ENCODE data around the gene MARS2. TPM values are rescaled to one million over a fixed set of nuclear protein-coding genes. Genes with fewer than 3 reads are reported as not detected.
A peak's percentile ranks its signal among the peaks of the same experiment; 100 is the strongest.
"Not testable (repeated sequence)": the region's sequence is repeated elsewhere in the genome, so short reads cannot be mapped to it uniquely, and the experiment has no call there.

MARS2 gene
- total RNA-seq, 2 experiments from 2014 or later = 21.8 to 32.7 TPM

DNA sequence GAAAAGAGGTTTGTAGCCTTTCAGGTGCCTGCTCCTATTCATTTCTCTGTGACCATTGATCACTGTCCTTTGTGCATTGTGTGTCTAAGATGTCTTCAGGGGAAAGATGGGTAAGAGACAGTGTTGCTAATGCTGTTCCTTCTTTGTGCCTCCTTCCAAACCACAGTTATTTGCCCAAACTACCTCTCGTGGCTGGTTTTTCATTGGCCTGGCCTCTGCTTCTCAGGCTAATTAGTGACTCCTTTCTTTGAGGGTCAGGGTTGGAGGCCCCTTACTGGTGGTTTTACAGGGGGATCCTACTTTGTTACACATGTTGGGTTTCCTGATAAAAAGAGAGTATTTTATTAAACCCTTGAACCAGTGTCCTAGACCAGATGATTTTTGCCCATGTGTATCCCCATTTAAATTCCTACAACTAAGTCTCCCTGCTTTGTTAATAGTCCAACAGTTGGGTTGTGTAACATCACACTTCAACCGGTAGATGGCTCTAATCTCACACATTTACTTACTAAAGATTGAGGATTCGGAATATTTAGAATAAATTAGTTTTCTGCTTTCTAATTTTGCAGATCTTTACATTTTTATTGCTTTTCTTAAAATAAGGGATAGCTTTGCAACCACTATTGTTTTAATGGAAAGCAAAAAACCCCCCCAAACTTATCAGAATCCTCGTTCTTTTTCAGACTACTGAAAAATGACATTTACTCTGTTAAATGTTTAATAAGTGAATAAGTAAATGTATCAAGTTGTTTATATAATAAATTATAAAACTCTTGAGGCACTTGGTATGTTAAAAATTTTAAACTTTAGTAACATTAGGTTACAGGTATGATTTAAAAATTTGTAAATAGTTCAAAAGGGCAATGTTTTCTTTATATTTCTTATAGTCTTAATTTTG is 2.4 kb downstream of the MARS2 start:
- peaks cover 47% of the 10 kb centered on the region for H3K36me3 ChIP-seq (ENCODE audit: insufficient read depth, low read length)
- no peak overlapping the region for H2AFZ ChIP-seq (ENCODE audit: low read length)
- ChIA-PET POLR2A (interaction anchor here (0.5 to 0.7 kb wide), 2 partner anchors 1211 to 1426 kb away, joined by 3 to 4 read pairs; no protein-coding TSS in a partner anchor), CTCF (ENCODE audit: unreplicated experiment) (interaction anchor here (0.5 kb wide), 1 partner anchor 207 kb away, joined by 3 read pairs; the partner anchor contains the start of gene HSPE1)
- peak overlapping the region; percentile 90 for H3K4me3 ChIP-seq (ENCODE audit: low read depth, low read length, poor library complexity, severe bottlenecking)
- no peaks in the 10 kb centered on the region for H3K9me2 ChIP-seq (ENCODE audit: insufficient read depth, low read length)
- peaks cover 37% of the 10 kb centered on the region for H3K4me1 ChIP-seq (ENCODE audit: insufficient read depth, low read length, poor library complexity, severe bottlenecking)
- peak overlapping the region; percentile 94 for H3K4me2 ChIP-seq (ENCODE audit: low read length)
- peaks cover 33% of the 10 kb centered on the region for H4K20me1 ChIP-seq (ENCODE audit: insufficient read depth, low read length)
- no peak overlapping the region for H3K27ac ChIP-seq (ENCODE audit: low read depth, low read length, poor library complexity, severe bottlenecking)
- intact Hi-C loops (cut with micrococcal nuclease; ENCODE audit: unreplicated experiment) = loop anchor here (1.0 to 10.0 kb wide), 6 partner anchors 70 to 1063 kb away; partner anchors contain the start of genes COQ10B and HSPD1
- H3K79me2 ChIP-seq (ENCODE audit: insufficient read depth, low read depth, low read length) = peaks cover 70% of the 10 kb centered on the region
- no peaks in the 10 kb centered on the region for H3K9me3 ChIP-seq (ENCODE audit: low read length)
- BruUV-seq (replicated peaks) = TSS peak; percentile 59
- no peak for TF ChIP-seq EZH2phosphoT487 (IDR thresholded peaks at IDR 0.05; ENCODE audit: borderline replicate concordance, low read depth, low read length)
- TF ChIP-seq, protein P1, sequence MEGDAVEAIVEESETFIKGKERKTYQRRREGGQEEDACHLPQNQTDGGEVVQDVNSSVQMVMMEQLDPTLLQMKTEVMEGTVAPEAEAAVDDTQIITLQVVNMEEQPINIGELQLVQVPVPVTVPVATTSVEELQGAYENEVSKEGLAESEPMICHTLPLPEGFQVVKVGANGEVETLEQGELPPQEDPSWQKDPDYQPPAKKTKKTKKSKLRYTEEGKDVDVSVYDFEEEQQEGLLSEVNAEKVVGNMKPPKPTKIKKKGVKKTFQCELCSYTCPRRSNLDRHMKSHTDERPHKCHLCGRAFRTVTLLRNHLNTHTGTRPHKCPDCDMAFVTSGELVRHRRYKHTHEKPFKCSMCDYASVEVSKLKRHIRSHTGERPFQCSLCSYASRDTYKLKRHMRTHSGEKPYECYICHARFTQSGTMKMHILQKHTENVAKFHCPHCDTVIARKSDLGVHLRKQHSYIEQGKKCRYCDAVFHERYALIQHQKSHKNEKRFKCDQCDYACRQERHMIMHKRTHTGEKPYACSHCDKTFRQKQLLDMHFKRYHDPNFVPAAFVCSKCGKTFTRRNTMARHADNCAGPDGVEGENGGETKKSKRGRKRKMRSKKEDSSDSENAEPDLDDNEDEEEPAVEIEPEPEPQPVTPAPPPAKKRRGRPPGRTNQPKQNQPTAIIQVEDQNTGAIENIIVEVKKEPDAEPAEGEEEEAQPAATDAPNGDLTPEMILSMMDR (conservative IDR thresholded peaks at IDR 0.05; ENCODE audit: low read length) = peak; percentile 95
- DNase-seq (ENCODE audit: low spot score) = peak; percentile 62

DNA sequence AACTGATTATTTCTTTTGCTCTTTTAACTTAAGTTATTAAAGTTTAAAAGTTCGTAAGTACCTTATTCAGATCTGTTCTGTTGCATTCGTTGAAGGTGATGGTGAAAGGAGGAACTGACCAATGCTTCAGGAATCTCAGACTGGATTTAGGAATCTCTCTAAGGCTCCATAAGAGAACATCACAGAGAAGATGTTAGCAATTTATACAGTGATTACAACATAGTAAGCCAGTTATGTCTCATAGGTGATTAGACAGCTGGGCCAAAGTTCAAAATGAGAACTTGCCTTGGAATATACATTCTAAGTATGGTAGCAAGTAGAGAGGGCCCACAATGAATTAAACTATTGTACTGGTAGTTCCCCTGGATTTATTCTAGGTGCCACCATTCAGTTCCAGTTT is 3.2 kb downstream of the MARS2 start:
- ChIA-PET POLR2A (interaction anchor here (0.5 to 0.7 kb wide), 2 partner anchors 1210 to 1427 kb away, joined by 3 to 4 read pairs; no protein-coding TSS in a partner anchor), CTCF (ENCODE audit: unreplicated experiment) (no interaction called here)
- H3K27ac ChIP-seq (ENCODE audit: low read depth, low read length, poor library complexity, severe bottlenecking) = no peak overlapping the region
- peaks cover 33% of the 10 kb centered on the region for H4K20me1 ChIP-seq (ENCODE audit: insufficient read depth, low read length)
- peaks cover 37% of the 10 kb centered on the region for H3K4me1 ChIP-seq (ENCODE audit: insufficient read depth, low read length, poor library complexity, severe bottlenecking)
- peak overlapping the region; percentile 94 for H3K4me2 ChIP-seq (ENCODE audit: low read length)
- H3K4me3 ChIP-seq (ENCODE audit: low read depth, low read length, poor library complexity, severe bottlenecking) = peak overlapping the region; percentile 90
- peaks cover 55% of the 10 kb centered on the region for H3K36me3 ChIP-seq (ENCODE audit: insufficient read depth, low read length)
- H3K9me3 ChIP-seq (ENCODE audit: low read length) = no peaks in the 10 kb centered on the region
- no peak for DNase-seq (ENCODE audit: low spot score)
- BruUV-seq (replicated peaks) = no TSS peak
- H2AFZ ChIP-seq (ENCODE audit: low read length) = no peak overlapping the region
- H3K9me2 ChIP-seq (ENCODE audit: insufficient read depth, low read length) = no peaks in the 10 kb centered on the region
- intact Hi-C loops (cut with micrococcal nuclease; ENCODE audit: unreplicated experiment) = loop anchor here (5.0 to 10.0 kb wide), 4 partner anchors 256 to 1064 kb away; partner anchors contain the start of gene COQ10B
- peaks cover 78% of the 10 kb centered on the region for H3K79me2 ChIP-seq (ENCODE audit: insufficient read depth, low read depth, low read length)
- TF ChIP-seq, protein P1 (conservative IDR thresholded peaks at IDR 0.05; ENCODE audit: low read length) = no peak
- TF ChIP-seq EZH2phosphoT487 (IDR thresholded peaks at IDR 0.05; ENCODE audit: borderline replicate concordance, low read depth, low read length) = no peak

- Histone ChIP-seq H3K4me1 (ENCODE audit: insufficient read depth, low read length, poor library complexity, severe bottlenecking) (peaks cover 36% of the 10 kb centered on the region), H3K4me3 (ENCODE audit: low read depth, low read length, poor library complexity, severe bottlenecking) (peak overlapping the region; percentile 90)
- CTCF ChIA-PET (ENCODE audit: unreplicated experiment) = not testable (repeated sequence)
Measured at GRCh38 chr2:197709140-197709539, 4.0 kb downstream of the MARS2 start.

More at GRCh38 chr2:197709140-197709539, 4.0 kb downstream of the MARS2 start:
- peaks cover 33% of the 10 kb centered on the region for H4K20me1 ChIP-seq (ENCODE audit: insufficient read depth, low read length)
- H3K79me2 ChIP-seq (ENCODE audit: insufficient read depth, low read depth, low read length) = peaks cover 86% of the 10 kb centered on the region
- H3K9me2 ChIP-seq (ENCODE audit: insufficient read depth, low read length); H3K9me3 ChIP-seq (ENCODE audit: low read length); DNase-seq (ENCODE audit: low spot score); H3K27ac ChIP-seq (ENCODE audit: low read depth, low read length, poor library complexity, severe bottlenecking); H2AFZ ChIP-seq (ENCODE audit: low read length); BruUV-seq (replicated peaks): not testable (repeated sequence)
- POLR2A ChIA-PET = interaction anchor here (0.6 to 0.7 kb wide), 3 partner anchors 62 to 260 kb away, joined by 3 to 4 read pairs (median 3); no protein-coding TSS in a partner anchor
- intact Hi-C loops (cut with micrococcal nuclease; ENCODE audit: unreplicated experiment) = loop anchor here (5.0 to 10.0 kb wide), 4 partner anchors 257 to 1064 kb away; partner anchors contain the start of gene COQ10B
- H3K36me3 ChIP-seq (ENCODE audit: insufficient read depth, low read length) = peaks cover 61% of the 10 kb centered on the region
- H3K4me2 ChIP-seq (ENCODE audit: low read length) = peak overlapping the region; percentile 94
